GM21737 (cell line): Measurements from ENCODE around the gene ANGPT4.
"Not testable (repeated sequence)": the region's sequence is repeated elsewhere in the genome, so short reads cannot be mapped to it uniquely, and the experiment has no call there.

Experiments used
- ATAC-seq: cut with Tn5 transposase; IDR thresholded peaks from one replicate; pipeline ENCODE4 v1.9.1; 2021; ENCODE audit warnings: mild to moderate bottlenecking, moderate library complexity; ENCODE audit not compliant: unreplicated experiment

ANGPT4 gene

DNA sequence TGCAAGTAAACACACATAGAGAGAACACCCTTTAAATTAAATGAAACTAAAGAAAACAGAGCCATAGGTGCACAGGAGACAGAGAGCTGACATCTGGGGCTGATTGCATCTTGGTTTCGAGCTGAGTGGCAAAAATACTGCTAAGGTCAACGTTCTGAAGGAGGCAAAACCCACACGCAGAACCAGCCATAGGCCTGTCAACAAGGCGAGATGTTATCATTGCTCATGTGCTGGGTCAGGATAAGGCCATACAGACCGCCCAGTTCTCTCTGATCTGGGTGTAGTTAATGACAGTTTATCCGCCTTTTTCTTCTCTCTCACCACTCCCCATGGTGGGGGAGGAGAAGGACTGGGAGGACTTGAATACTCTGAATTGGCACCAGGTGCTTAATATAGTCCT lies 87.1 kb downstream of the ANGPT4 start:
- no peak for ATAC-seq

DNA sequence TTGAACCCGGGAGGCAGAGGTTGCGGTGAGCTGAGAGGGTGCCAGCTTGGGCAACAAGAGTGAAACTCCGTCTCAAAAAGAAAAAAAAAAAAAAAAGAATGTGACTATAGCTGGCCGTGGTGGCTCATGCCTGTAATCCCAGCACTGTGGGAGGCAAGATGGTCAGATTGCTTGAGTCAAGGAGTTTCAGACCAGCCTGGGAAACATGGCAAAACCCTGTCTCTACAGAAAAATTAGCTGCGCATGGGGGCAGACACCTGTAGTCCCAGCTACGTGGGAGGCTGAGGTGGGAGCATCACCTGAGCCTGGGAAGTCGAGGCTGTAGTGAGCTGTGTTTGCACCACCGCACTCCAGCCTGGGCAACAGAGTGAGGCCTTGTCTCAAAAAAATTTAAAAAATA lies 88.2 kb downstream of the ANGPT4 start:
- not testable (repeated sequence) for ATAC-seq

DNA sequence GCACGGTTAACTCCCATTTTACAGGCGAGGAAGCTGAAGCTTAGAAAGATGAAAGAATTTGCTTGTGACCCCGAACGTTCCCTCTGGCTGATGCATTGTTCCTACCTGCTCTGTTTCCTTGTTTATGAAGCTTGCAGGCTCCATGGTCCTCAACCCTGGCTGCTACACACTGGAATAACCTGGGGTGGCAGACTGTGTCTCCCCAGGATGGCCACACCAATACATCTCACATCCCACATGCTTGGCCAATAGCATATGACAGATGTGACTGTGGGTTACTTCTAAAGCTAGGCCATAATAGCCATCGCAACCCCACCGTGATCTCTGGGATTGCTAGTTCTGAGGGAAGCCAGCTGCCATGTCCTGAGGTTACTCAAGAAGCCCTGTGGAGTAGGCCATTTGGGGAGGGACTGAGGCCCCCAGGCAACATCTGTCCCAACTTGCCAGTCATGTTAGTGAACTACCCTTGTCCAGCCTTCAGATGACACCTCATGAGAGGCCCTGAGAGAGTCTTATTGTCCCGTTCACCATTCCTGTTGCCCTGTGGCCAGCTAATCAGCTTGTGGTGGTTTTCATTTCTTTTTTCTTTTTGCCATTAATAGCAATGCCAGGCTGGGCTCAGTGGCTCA lies 89.3 kb downstream of the ANGPT4 start:
- ATAC-seq = no peak

DNA sequence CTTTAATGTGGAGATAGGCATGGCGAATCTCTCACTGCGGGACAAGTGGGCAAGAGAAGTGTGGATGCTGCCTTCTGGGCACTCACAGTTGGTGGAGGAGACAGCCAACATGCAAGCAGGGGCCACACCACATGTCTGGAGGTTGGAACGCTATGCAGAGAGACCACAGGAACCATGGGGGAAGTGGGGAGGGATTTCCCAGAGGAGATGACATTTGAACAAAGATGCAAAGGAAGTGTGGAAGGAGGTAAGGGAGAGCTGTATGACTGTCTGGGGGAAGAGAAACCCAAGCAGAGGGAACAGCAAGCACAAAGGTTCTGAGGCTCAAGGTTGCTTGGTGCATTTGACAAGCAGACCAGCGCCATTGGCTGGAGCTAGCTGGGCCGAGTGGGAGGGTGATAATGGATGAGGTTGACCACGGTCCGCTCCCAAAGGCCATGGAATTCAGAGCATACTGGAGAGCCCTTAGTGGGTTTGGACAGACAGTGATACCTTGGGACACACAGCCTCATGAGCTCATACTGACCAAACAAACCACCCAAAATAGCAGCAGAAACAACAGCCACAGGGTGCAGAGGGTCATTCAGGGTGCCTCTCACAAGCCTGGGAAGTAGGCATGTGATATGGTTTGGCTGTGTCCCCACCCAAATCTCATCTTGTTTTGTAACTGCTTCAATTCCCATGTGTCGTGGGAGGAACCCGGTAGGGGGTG lies 90.3 kb downstream of the ANGPT4 start:
- no peak for ATAC-seq

DNA sequence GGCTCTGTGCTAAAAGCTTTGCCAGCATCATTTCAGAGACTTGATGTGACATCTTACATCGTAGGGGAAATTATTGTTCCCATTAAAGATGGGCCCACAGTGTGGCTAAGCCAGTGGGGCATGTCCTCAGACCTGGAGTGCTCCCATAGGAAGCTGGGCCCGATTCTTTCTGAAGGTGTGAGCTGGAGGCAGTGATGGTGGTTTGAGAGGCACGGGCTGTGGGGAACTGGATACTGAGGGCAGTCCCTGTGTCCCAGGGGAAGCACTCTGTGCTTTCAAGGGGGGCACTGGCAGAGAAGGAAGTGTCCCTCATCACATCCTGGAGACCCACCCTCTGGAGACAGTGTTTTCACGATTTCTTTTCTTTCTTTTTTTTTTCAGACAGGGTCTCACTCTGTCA lies 91.2 kb downstream of the ANGPT4 start:
- ATAC-seq = no peak

DNA sequence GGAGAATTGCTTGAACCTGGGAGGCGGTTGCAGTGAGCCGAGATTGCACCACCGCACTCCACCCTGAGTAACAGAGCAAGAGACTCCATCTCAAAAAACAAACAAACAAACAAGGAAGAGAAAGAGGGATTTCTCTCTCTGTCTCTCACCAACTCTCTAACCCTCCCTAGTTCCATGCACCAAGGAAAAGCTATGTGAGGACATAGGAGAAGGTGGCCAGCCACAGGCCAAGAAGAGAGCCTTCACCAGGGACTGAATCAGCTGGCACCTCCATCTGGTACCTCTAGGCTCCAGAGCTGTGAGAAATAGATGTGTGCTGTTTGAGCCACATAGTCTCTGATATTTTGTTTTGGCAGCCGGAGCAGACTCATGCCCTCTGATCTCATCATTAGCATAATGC lies 91.6 kb downstream of the ANGPT4 start:
- ATAC-seq = no peak

DNA sequence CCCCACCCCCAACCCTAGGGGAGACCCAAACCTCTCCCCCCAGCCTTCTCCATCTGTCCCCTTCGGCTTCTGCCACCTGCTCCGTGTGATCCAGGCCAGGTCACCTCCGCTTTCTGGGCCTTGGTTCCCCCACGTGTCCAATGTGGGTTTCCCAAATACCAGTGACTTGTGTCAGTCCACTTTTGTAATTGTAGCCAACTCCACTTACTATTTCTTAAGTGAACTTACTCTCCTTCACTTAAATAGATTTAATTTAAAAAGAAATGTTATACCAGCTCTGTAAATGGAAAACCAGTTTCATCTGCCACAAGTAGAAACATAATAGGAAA lies 92.6 kb downstream of the ANGPT4 start:
- no peak for ATAC-seq

DNA sequence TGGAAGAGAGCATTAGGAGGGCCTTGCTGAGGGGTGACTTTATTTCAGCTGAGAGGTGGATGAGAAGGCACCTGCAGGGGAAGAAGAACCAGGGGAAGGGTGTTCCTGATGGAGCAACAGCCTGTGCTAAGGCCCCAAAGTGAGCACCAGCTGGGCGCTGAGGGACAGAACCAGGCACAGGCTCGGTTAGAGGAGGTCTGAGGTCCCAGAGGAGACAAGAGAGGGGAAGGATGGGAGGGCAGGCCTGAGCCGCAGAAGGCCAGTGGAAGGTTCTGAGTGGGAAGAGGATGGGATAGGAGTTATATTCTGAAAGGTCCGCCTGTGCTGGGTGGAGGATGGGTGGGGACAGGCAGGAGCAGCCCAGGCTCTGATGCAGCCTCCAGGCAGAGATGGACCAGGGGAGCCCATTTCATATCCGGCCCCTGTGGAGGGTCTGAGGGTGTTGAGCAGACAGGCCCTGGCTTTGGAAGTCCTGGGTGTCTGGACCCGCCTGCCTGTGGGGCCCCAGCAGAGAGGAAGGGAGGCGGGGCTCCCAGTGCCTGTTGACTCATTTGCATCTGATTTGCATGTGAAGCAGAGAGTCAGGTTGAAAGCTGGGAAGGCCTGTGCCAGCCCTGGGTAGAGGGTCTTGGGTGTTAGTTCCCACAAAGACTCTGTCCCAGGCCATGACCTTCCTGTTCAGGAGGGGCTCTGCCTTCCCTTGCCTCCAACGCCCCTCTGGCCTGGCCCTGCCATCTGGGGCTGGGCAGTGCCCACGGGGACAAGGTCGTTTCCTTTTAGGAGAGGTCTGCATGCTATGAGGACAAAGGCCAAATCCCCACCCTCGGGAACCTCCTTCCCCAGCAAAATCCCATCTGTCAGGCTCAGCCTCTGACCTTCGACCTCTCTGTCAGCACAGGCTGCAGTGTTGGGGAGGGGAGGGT lies 93.2 kb downstream of the ANGPT4 start:
- no peak for ATAC-seq

DNA sequence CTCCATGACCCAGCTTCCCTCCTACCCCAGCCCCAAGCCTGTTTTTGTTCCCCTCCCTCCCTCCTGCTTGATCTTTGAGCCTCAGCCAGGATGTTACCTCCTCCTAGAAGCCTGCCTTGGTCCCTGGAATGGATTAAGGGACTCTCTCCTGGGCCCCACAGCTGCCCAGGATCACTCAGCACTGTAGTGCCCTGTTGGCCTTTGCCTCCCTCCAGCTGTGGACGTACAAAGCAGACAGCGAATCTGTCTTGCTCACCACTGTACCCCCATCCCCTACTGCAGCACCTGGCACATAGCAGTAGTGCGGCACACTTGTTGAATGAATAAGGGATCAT lies 94.4 kb downstream of the ANGPT4 start:
- no peak for ATAC-seq

DNA sequence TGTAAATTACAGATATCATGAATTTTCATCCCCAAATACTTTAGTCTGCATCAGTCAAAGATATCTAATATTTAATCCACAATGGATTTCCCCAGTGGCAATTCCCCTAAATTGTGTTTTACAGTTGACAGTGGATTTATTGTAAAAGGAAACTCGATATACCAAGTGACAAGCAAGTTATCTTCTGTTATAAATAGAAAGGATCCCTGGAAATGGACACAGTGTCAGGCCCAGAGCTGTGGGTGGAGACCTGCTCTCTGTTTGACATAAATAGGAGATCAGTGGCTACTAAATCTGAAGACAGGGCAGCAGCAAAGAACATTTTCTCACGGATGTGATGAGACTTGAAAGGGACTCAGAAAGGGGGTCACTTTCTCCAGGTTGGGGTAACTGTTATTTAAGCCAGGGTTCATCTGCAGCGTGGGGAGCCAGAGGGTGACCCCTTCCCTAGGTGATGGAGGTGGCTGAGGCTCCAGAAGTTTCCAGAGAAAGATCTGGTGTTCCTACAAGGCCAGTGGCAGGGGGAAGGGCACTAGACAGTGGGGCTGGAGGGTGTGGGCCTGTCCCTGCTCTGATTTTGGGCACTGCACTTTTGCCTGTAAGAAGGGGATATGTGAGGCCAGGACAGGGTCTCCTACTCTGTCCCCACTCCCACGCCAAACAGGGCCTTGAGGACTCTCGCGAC lies 94.9 kb downstream of the ANGPT4 start:
- no peak for ATAC-seq

DNA sequence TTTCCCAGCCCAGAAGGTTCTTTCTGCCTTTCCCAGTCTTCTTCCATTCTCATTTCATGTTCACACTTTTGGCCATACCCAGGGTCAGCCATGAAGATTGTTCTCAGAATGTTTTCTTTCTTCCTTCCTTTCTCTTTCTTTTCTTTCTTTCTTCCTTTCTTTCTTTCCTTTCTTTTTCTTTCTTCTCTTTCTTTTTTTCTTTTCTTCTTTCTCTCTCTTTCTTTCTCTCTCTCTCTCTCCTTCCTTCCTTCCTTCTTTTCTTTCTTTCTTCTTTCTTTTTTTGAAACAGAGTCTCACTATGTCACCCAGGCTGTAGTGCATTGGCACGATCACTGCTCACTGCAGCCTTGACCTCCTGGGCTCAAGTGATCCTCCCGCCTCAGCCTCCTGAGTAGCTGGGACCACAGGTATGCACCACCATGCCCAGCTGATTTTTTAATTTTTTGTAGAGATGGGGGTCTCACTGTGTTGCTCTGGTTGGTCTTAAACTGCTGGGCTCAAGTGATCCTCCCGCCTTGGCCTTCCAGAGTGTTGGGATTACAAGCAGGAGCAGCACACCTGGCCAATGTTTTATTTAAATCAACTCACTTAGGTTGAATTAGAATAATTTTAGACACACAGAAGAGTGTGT lies 95.7 kb downstream of the ANGPT4 start:
- no peak for ATAC-seq
